ENCODE measurements around the gene VANGL2.
"Not testable (repeated sequence)": the region's sequence is repeated elsewhere in the genome, so short reads cannot be mapped to it uniquely, and the experiment has no call there.

VANGL2 gene

GRCh38 chr1:160375788-160376524 is 24.4 kb upstream of the VANGL2 start:
- no peak for DNase-seq (ENCODE audit: low read depth)
- TF ChIP-seq, protein P1, sequence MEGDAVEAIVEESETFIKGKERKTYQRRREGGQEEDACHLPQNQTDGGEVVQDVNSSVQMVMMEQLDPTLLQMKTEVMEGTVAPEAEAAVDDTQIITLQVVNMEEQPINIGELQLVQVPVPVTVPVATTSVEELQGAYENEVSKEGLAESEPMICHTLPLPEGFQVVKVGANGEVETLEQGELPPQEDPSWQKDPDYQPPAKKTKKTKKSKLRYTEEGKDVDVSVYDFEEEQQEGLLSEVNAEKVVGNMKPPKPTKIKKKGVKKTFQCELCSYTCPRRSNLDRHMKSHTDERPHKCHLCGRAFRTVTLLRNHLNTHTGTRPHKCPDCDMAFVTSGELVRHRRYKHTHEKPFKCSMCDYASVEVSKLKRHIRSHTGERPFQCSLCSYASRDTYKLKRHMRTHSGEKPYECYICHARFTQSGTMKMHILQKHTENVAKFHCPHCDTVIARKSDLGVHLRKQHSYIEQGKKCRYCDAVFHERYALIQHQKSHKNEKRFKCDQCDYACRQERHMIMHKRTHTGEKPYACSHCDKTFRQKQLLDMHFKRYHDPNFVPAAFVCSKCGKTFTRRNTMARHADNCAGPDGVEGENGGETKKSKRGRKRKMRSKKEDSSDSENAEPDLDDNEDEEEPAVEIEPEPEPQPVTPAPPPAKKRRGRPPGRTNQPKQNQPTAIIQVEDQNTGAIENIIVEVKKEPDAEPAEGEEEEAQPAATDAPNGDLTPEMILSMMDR (IDR thresholded peaks at IDR 0.05; ENCODE audit: low read length, missing control alignments): no peak
- no peak overlapping the region for H3K4me3 ChIP-seq (replicated peaks; ENCODE audit: low read depth, low read length)

- DNase-seq (ENCODE audit: low read depth): peak; percentile 81
- TF ChIP-seq, protein P1 (IDR thresholded peaks at IDR 0.05; ENCODE audit: low read length, missing control alignments): peak; percentile 100
Observed at GRCh38 chr1:160376525-160377131, 23.7 kb upstream of the VANGL2 start.

GRCh38 chr1:160377585-160378206 is 22.7 kb upstream of the VANGL2 start:
- no peak overlapping the region for H3K4me3 ChIP-seq (replicated peaks; ENCODE audit: low read depth, low read length)
- DNase-seq (ENCODE audit: low read depth): peak; percentile 10
- TF ChIP-seq, protein P1 (IDR thresholded peaks at IDR 0.05; ENCODE audit: low read length, missing control alignments): no peak

More at GRCh38 chr1:160376525-160377131, 23.7 kb upstream of the VANGL2 start:
- H3K4me3 ChIP-seq (replicated peaks; ENCODE audit: low read depth, low read length): no peak overlapping the region

DNA sequence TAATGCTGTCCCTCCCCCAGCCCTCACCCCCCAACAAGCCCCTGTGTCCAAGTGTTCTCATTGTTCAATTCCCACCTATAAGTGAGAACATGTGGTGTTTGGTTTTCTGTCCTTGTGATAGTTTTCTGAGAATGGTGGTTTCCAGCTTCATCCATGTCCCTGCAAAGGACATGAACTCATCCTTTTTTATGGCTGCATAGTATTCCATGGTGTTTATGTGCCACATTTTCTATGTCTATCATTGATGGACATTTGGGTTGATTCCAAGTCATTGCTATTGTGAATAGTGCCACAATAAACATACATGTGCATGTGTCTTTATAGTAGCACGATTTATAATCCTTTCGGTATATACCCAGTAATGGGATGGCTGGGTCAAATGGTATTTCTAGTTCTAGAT is 15.6 kb upstream of the VANGL2 start:
- not testable (repeated sequence) for H3K4me3 ChIP-seq (replicated peaks; ENCODE audit: low read depth, low read length); DNase-seq (ENCODE audit: low read depth)

DNA sequence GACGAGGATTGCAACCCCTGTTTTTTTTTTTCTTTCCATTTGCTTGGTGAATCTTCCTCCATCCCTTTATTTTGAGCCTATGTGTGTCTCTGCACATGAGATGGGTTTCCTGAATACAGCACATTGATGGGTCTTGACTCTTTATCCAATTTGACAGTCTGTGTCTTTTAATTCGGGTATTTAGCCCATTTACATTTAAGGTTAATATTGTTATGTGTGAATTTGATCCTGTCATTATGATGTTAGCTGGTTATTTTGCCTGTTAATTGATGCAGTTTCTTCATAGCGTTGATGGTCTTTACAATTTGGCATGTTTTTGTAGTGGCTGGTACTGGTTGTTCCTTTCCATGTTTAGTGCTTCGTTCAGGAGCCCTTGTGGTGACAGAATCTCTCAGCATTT is 12.0 kb upstream of the VANGL2 start:
- H3K4me3 ChIP-seq (replicated peaks; ENCODE audit: low read depth, low read length); DNase-seq (ENCODE audit: low read depth): not testable (repeated sequence)

DNA sequence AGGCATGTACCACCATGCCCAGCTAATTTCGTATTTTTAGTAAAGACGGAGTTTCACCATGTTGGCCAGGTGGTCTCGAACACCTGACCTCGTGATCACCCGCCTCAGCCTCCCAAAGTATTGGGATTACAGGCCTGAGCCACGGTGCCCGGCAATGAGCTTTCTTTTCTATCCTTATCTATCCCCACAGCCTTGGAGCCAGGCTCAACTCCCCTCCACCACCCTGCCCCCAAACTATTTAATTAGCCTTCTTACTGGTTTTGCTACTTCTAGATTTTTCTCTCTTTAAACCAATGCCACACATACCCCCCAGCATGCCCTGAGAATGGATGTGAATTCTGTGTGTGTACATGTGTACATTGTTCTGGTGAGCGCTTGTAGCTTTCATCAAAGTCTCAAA is 5.7 kb upstream of the VANGL2 start:
- DNase-seq (ENCODE audit: low read depth): no peak
- no peak overlapping the region for H3K4me3 ChIP-seq (replicated peaks; ENCODE audit: low read depth, low read length)
- TF ChIP-seq, protein P1 (IDR thresholded peaks at IDR 0.05; ENCODE audit: low read length, missing control alignments): no peak

DNA sequence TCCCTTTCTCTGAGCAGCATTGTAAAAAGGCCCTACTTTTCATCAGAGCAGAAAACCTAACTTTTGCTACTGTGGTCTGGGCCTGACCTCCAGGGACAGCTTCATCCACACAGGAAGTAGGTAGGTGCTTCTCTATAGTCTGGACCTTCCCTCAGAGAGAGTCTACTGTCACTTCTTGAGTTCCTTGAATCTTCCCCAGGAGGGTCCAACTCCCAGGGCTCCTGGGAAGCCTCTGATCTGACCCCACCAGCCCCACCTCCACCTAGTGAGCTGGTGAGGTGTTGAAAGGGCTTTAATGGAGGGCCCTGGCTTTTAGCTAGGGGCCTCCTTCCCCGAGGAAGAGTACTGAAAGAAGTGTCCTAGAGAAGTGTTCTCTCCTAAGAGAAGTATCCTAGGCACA is 2.7 kb upstream of the VANGL2 start:
- no peak for DNase-seq (ENCODE audit: low read depth)
- H3K4me3 ChIP-seq (replicated peaks; ENCODE audit: low read depth, low read length): no peak overlapping the region
- TF ChIP-seq, protein P1 (IDR thresholded peaks at IDR 0.05; ENCODE audit: low read length, missing control alignments): no peak
